Breast epithelium (tissue), 3 donors: Measurements from ENCODE around the gene NUP210L.

Experiments used
- POLR2A ChIP-seq: fragments of 450-650 bp; IDR thresholded peaks from one replicate; pipeline ENCODE4 v1.6.1; 2016; ENCODE audit warnings: antibody characterized with exemption, mild to moderate bottlenecking, moderate library complexity
- POLR2AphosphoS5 ChIP-seq, 3 donors: sonication (generic); formaldehyde crosslinking; IDR thresholded peaks; one replicate each; pipeline ENCODE4 v1.6.1; 2017; ENCODE audit warnings: antibody characterized with exemption in 3 of 3
- TF ChIP-seq, protein P1 (sequence below), 3 donors: fragments of 450-650 bp; IDR thresholded peaks; one replicate each; pipeline ENCODE4 v1.5.1; 2016 to 2017; ENCODE audit warnings: antibody characterized with exemption in 3 of 3, mild to moderate bottlenecking in 3 of 3, moderate library complexity in 3 of 3

DNA sequence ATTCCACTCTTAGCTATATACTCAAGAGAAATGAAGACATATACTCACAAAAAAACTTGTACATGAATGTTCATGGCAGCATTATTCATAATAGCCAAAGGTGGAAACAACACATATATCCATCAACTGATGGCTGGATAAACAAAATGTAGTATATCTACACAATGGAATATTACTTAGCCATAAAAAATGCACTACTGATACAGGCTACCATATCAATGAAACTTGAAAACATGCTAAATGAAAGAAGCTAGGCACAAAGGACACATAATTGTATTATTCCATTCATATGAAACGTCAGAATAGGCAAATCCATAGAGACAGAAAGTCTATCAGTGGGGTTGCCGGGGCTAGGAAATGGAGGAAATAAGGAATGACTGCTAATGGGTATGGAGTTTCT lies 67.3 kb downstream of the NUP210L start:
- TF ChIP-seq, protein P1, sequence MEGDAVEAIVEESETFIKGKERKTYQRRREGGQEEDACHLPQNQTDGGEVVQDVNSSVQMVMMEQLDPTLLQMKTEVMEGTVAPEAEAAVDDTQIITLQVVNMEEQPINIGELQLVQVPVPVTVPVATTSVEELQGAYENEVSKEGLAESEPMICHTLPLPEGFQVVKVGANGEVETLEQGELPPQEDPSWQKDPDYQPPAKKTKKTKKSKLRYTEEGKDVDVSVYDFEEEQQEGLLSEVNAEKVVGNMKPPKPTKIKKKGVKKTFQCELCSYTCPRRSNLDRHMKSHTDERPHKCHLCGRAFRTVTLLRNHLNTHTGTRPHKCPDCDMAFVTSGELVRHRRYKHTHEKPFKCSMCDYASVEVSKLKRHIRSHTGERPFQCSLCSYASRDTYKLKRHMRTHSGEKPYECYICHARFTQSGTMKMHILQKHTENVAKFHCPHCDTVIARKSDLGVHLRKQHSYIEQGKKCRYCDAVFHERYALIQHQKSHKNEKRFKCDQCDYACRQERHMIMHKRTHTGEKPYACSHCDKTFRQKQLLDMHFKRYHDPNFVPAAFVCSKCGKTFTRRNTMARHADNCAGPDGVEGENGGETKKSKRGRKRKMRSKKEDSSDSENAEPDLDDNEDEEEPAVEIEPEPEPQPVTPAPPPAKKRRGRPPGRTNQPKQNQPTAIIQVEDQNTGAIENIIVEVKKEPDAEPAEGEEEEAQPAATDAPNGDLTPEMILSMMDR (IDR thresholded peaks at IDR 0.05) = no peak
- TF ChIP-seq POLR2A (no peak), POLR2AphosphoS5 (IDR thresholded peaks at IDR 0.05) (no peak)
